CD4-positive, alpha-beta T cell treated with Interleukin-21 for 1 hour (primary cell): ENCODE data around the gene POU6F2.
"Not testable (repeated sequence)": the region's sequence is repeated elsewhere in the genome, so short reads cannot be mapped to it uniquely, and the experiment has no call there.

Experiments used
- DNase-seq: peaks from one replicate; pipeline ENCODE4 v3.0.0-alpha.2; 2020

Gene POU6F2

GRCh38 chr7:39312254-39312989, 334.7 kb downstream of the POU6F2 start:
- DNase-seq = no peak

GRCh38 chr7:39313376-39313775, 335.7 kb downstream of the POU6F2 start:
- DNase-seq = no peak

GRCh38 chr7:39313974-39314373, 336.3 kb downstream of the POU6F2 start:
- no peak for DNase-seq

GRCh38 chr7:39317107-39317506, 339.4 kb downstream of the POU6F2 start:
- DNase-seq = no peak

- no peak for DNase-seq
Observed at GRCh38 chr7:39317896-39318295, 340.2 kb downstream of the POU6F2 start.

- DNase-seq = no peak
Observed at GRCh38 chr7:39321245-39321644, 343.5 kb downstream of the POU6F2 start.

- no peak for DNase-seq
Observed at GRCh38 chr7:39321909-39322498, 344.3 kb downstream of the POU6F2 start.

- DNase-seq = no peak
Observed at GRCh38 chr7:39324139-39324760, 346.5 kb downstream of the POU6F2 start.

GRCh38 chr7:39331607-39332006, 353.9 kb downstream of the POU6F2 start:
- DNase-seq = not testable (repeated sequence)

GRCh38 chr7:39332142-39332541, 354.4 kb downstream of the POU6F2 start:
- DNase-seq = no peak

GRCh38 chr7:39333701-39334100, 356.0 kb downstream of the POU6F2 start:
- DNase-seq = no peak

- no peak for DNase-seq
Observed at GRCh38 chr7:39336442-39336841, 358.7 kb downstream of the POU6F2 start.

- DNase-seq = no peak
Observed at GRCh38 chr7:39338716-39339115, 361.0 kb downstream of the POU6F2 start.

GRCh38 chr7:39339591-39339990, 361.9 kb downstream of the POU6F2 start:
- no peak for DNase-seq

GRCh38 chr7:39341083-39341482, 363.4 kb downstream of the POU6F2 start:
- no peak for DNase-seq

- no peak for DNase-seq
Observed at GRCh38 chr7:39342763-39343162, 365.1 kb downstream of the POU6F2 start.

GRCh38 chr7:39349452-39350123, 371.9 kb downstream of the POU6F2 start:
- no peak for DNase-seq

- DNase-seq = no peak
Observed at GRCh38 chr7:39353615-39354376, 376.1 kb downstream of the POU6F2 start.

- DNase-seq = no peak
Observed at GRCh38 chr7:39355664-39356063, 378.0 kb downstream of the POU6F2 start.

- DNase-seq = no peak
Observed at GRCh38 chr7:39356172-39356925, 378.6 kb downstream of the POU6F2 start.

- no peak for DNase-seq
Observed at GRCh38 chr7:39357648-39358047, 379.9 kb downstream of the POU6F2 start.

GRCh38 chr7:39360038-39360437, 382.3 kb downstream of the POU6F2 start:
- DNase-seq = no peak
